ENCODE data around the gene CCR4. TPM values are rescaled to one million over a fixed set of nuclear protein-coding genes. Genes with fewer than 3 reads are reported as not detected.
"Not testable (repeated sequence)": the region's sequence is repeated elsewhere in the genome, so short reads cannot be mapped to it uniquely, and the experiment has no call there.

Gene CCR4
- total and polyA plus RNA-seq, 2 of the 8 experiments (the other 6 are each of a cell fraction or from before 2014, with no cell fraction given): 0.11 to 0.15 TPM

- not testable (repeated sequence) for H3K18ac ChIP-seq (ENCODE audit: extremely low read depth, low read length); H3K79me2 ChIP-seq (ENCODE audit: control insufficient read depth in 1 of 2, insufficient read depth in 2 of 2, low read length in 2 of 2); H3K4me3 ChIP-seq (ENCODE audit: extremely low read depth in 1 of 4, insufficient read depth in 2 of 4, low read depth in 3 of 4, low read length in 4 of 4); H4K91ac ChIP-seq (replicated peaks; ENCODE audit: insufficient read length, low read length); H3K23ac ChIP-seq (ENCODE audit: insufficient read length); H3K14ac ChIP-seq (ENCODE audit: insufficient read length); H4K5ac ChIP-seq (ENCODE audit: insufficient read length, low read depth, low read length); H3K56ac ChIP-seq (replicated peaks; ENCODE audit: insufficient read length, low read depth, low read length); H3K79me1 ChIP-seq (ENCODE audit: low read depth, low read length); H3K27me3 ChIP-seq (replicated peaks in 1 of 4; ENCODE audit: control insufficient read depth in 3 of 4, extremely low read depth in 1 of 4, insufficient read depth in 3 of 4, low read length in 3 of 4); H3K9ac ChIP-seq (replicated peaks in 1 of 4; ENCODE audit: extremely low read depth in 1 of 4, low read depth in 3 of 4, low read length in 3 of 4); H4K8ac ChIP-seq (ENCODE audit: extremely low read depth, insufficient read depth, low read length); H3K27ac ChIP-seq (ENCODE audit: low read depth, low read length); H2BK5ac ChIP-seq (ENCODE audit: low read depth, low read length); DNase-seq (ENCODE audit: low read depth in 1 of 2, low spot score in 2 of 2); H3K4me1 ChIP-seq (replicated peaks in 1 of 4; ENCODE audit: control insufficient read depth in 3 of 4, insufficient read depth in 4 of 4, low read length in 3 of 4); H3K36me3 ChIP-seq (ENCODE audit: control insufficient read depth in 2 of 4, insufficient read depth in 4 of 4, low read length in 3 of 4); H3K9me3 ChIP-seq (ENCODE audit: insufficient read depth in 2 of 2, low read depth in 1 of 2, low read length in 1 of 2); H4K20me1 ChIP-seq (replicated peaks in 1 of 2; ENCODE audit: control insufficient read depth in 1 of 2, insufficient read depth in 2 of 2, low read length in 2 of 2); H2BK20ac ChIP-seq (ENCODE audit: low read length); H2BK12ac ChIP-seq (ENCODE audit: low read depth, low read length); H2BK15ac ChIP-seq (ENCODE audit: low read length); H3K4me2 ChIP-seq (ENCODE audit: insufficient read depth in 1 of 2, low read depth in 2 of 2, low read length in 2 of 2); H2AK5ac ChIP-seq (ENCODE audit: low read depth, low read length); FAIRE-seq; H3K4ac ChIP-seq (replicated peaks; ENCODE audit: insufficient read length, low read depth, low read length); H2AFZ ChIP-seq (ENCODE audit: low read length); H3K23me2 ChIP-seq (ENCODE audit: low read depth, low read length); H2BK120ac ChIP-seq (replicated peaks; ENCODE audit: low read depth, low read length)
- POLR2A ChIA-PET (ENCODE audit: partially characterized antibody): interaction anchor here (1.0 kb wide), 1 partner anchor 47 kb away, joined by 3 read pairs; no protein-coding TSS in a partner anchor
- 89% methylated on average over 3 of the region's 3 CpGs; no CpG with 5 or more reads in 1 of the 2 experiments for WGBS, 2 experiments (ENCODE audit: extremely low coverage in 1 of 2, insufficient coverage in 1 of 2, insufficient read length in 1 of 2, insufficient replicate concordance in 2 of 2, low coverage in 1 of 2, low lambda C conversion rate in 2 of 2, missing lambda C conversion rate in 1 of 2)
- CTCF ChIA-PET (ENCODE audit: partially characterized antibody): interaction anchor here (1.4 to 3.6 kb wide), 4 partner anchors 17 to 37 kb away, joined by 5 to 21 read pairs (median 12); no protein-coding TSS in a partner anchor
Measured at GRCh38 chr3:32984918-32985317, 33.5 kb downstream of the CCR4 start.

Data from H1 (cell line).